ENCODE results near the gene SH3RF3. TPM values are rescaled to one million over a fixed set of nuclear protein-coding genes. Genes with fewer than 3 reads are reported as not detected.

SH3RF3 gene
- total RNA-seq, 1 experiment from 2014 or later: 0.98 TPM

DNA sequence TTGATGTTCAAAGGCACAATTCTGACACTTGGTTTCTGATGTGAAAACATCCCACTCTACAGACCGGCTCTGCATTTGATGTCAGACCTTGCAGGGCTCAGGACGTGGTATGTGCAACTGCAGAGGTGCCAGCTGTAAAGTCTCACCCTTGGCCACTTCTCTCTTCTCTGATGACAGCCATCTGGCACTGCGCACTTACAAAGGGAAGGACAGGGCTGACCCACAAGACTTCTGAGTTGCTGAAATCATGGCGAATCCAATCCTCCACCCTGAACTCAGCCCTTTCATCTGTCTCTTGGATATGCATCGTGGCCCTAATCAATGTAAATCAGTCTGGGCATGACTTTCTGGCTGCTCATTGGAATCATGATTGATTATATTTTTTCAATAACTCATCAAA is 402.2 kb downstream of the SH3RF3 start:
- intact Hi-C loops (cut with micrococcal nuclease; ENCODE audit: unreplicated experiment): no loop called here
- ChIA-PET POLR2A (no interaction called here), CTCF (interaction anchor here (1.2 kb wide), 1 partner anchor 21 kb away, joined by 3 read pairs; no protein-coding TSS in a partner anchor)
- H3K27me3 Mint-ChIP-seq (ENCODE audit: insufficient read depth, unreplicated experiment): no peaks in the 10 kb centered on the region
- no peaks in the 10 kb centered on the region for H3K36me3 Mint-ChIP-seq (ENCODE audit: insufficient read depth, unreplicated experiment)
- no peak for DNase-seq
- no TSS peak for BruUV-seq (replicated peaks)
- no peaks in the 10 kb centered on the region for H3K9me3 Mint-ChIP-seq (ENCODE audit: unreplicated experiment)
- Histone ChIP-seq H3K9me3 (0 out of 2 replicates have a peak, but pooled peaks cover 2% of the 10 kb centered on the region), H3K4me1 (peaks cover 35% of the 10 kb centered on the region), H3K4me3 (ENCODE audit: low read depth, low read length) (no peak overlapping the region), H3K36me3 (ENCODE audit: control insufficient read depth, insufficient read depth, low read length) (no peaks in the 10 kb centered on the region), H3K27me3 (replicated peaks; ENCODE audit: control insufficient read depth, insufficient read depth, low read length) (no peaks in the 10 kb centered on the region)
- no peak overlapping the region for H3K4me3 Mint-ChIP-seq (ENCODE audit: unreplicated experiment)
- no peak overlapping the region for H3K27ac Mint-ChIP-seq (ENCODE audit: unreplicated experiment)
- TF ChIP-seq, protein P1, sequence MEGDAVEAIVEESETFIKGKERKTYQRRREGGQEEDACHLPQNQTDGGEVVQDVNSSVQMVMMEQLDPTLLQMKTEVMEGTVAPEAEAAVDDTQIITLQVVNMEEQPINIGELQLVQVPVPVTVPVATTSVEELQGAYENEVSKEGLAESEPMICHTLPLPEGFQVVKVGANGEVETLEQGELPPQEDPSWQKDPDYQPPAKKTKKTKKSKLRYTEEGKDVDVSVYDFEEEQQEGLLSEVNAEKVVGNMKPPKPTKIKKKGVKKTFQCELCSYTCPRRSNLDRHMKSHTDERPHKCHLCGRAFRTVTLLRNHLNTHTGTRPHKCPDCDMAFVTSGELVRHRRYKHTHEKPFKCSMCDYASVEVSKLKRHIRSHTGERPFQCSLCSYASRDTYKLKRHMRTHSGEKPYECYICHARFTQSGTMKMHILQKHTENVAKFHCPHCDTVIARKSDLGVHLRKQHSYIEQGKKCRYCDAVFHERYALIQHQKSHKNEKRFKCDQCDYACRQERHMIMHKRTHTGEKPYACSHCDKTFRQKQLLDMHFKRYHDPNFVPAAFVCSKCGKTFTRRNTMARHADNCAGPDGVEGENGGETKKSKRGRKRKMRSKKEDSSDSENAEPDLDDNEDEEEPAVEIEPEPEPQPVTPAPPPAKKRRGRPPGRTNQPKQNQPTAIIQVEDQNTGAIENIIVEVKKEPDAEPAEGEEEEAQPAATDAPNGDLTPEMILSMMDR (IDR thresholded peaks at IDR 0.05; ENCODE audit: insufficient read depth in 1 of 2, low read depth in 1 of 2, low read length in 1 of 2, severe bottlenecking in 1 of 2, unreplicated experiment in 1 of 2): no peak
- H3K4me1 Mint-ChIP-seq (ENCODE audit: low read depth, unreplicated experiment): peaks cover 23% of the 10 kb centered on the region

DNA sequence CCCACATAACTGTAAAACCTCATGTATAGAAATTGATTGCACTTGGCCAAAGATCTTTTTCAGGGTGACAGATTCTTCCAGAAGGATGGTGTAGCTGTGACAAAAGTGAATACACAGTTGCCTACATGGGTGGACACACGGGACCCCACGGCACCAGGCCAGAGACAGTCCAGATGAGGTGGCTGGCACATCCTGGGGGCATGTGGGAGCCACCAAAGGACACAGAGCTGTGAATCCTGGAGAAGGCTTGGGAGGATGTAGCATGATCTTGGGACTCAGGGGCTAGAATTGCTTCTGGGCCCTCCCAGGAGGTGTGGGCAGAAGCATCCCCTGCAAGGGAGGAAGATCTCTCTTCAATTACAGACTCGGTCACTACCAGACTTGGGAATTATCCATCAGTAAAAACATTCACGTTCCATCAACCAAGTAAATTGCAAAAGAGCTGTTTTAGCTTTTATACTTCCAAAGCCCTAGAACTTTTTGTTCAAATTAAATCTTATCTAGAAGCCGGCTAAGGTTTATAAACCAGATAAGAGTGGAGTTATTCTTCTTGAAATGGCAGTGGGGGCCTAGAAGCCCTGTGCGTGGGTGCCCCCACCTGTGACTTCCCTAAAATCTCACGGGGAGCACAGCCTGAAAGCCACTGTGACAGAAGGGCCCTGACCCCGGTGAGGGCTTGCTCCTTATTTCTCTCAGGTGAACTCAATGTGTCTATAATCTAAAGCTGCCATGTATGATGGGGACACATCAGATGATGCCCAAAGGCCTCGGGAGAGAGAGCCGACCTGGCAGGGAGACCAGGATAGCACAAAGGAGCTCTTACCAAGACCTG is 403.1 kb downstream of the SH3RF3 start:
- intact Hi-C loops (cut with micrococcal nuclease; ENCODE audit: unreplicated experiment): no loop called here
- peaks cover 2% of the 10 kb centered on the region; the same call in 1 of the 2 replicates for H3K9me3 ChIP-seq
- DNase-seq: no peak
- Mint-ChIP-seq H3K27ac (ENCODE audit: unreplicated experiment) (no peak overlapping the region), H3K4me3 (ENCODE audit: unreplicated experiment) (no peak overlapping the region), H3K4me1 (ENCODE audit: low read depth, unreplicated experiment) (peaks cover 23% of the 10 kb centered on the region), H3K27me3 (ENCODE audit: insufficient read depth, unreplicated experiment) (no peaks in the 10 kb centered on the region), H3K9me3 (ENCODE audit: unreplicated experiment) (peaks cover 5% of the 10 kb centered on the region), H3K36me3 (ENCODE audit: insufficient read depth, unreplicated experiment) (no peaks in the 10 kb centered on the region)
- CTCF ChIA-PET: interaction anchor here (0.9 kb wide), 1 partner anchor 22 kb away, joined by 3 read pairs; no protein-coding TSS in a partner anchor
- POLR2A ChIA-PET: no interaction called here
- no TSS peak for BruUV-seq (replicated peaks)
- H3K27me3 ChIP-seq (replicated peaks; ENCODE audit: control insufficient read depth, insufficient read depth, low read length): no peaks in the 10 kb centered on the region
- peaks cover 35% of the 10 kb centered on the region for H3K4me1 ChIP-seq
- no peaks in the 10 kb centered on the region for H3K36me3 ChIP-seq (ENCODE audit: control insufficient read depth, insufficient read depth, low read length)
- TF ChIP-seq, protein P1 (IDR thresholded peaks at IDR 0.05; ENCODE audit: insufficient read depth in 1 of 2, low read depth in 1 of 2, low read length in 1 of 2, severe bottlenecking in 1 of 2, unreplicated experiment in 1 of 2): no peak
- H3K4me3 ChIP-seq (ENCODE audit: low read depth, low read length): no peak overlapping the region

DNA sequence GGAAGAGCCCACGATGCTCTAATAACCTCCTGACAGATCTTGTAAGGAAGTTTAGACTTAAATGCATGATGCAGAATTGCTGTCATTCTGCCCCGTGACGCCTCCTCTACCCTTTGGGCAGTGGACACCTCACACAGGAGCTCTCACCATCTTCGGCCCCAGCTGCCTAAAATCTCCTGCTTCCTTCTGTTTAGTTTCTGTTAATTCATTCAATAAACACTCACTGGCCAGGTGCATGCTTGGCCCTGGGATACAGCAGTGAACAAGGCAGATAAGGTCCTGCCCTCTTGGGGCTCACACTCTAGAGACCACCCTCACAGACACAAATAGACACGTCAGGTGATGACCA is 403.7 kb downstream of the SH3RF3 start:
- H3K36me3 Mint-ChIP-seq (ENCODE audit: insufficient read depth, unreplicated experiment): no peaks in the 10 kb centered on the region
- H3K4me1 Mint-ChIP-seq (ENCODE audit: low read depth, unreplicated experiment): peaks cover 20% of the 10 kb centered on the region
- TF ChIP-seq, protein P1 (IDR thresholded peaks at IDR 0.05; ENCODE audit: insufficient read depth in 1 of 2, low read depth in 1 of 2, low read length in 1 of 2, severe bottlenecking in 1 of 2, unreplicated experiment in 1 of 2): no peak
- Histone ChIP-seq H3K9me3 (peaks cover 2% of the 10 kb centered on the region; the same call in 1 of the 2 replicates), H3K27me3 (replicated peaks; ENCODE audit: control insufficient read depth, insufficient read depth, low read length) (no peaks in the 10 kb centered on the region), H3K4me1 (peaks cover 30% of the 10 kb centered on the region), H3K4me3 (ENCODE audit: low read depth, low read length) (no peak overlapping the region), H3K36me3 (ENCODE audit: control insufficient read depth, insufficient read depth, low read length) (no peaks in the 10 kb centered on the region)
- ChIA-PET POLR2A (no interaction called here), CTCF (interaction anchor here (0.8 to 0.9 kb wide), 2 partner anchors 23 to 203 kb away, joined by 3 read pairs; no protein-coding TSS in a partner anchor)
- H3K4me3 Mint-ChIP-seq (ENCODE audit: unreplicated experiment): no peak overlapping the region
- H3K27me3 Mint-ChIP-seq (ENCODE audit: insufficient read depth, unreplicated experiment): no peaks in the 10 kb centered on the region
- peaks cover 6% of the 10 kb centered on the region for H3K9me3 Mint-ChIP-seq (ENCODE audit: unreplicated experiment)
- no peak for DNase-seq
- no peak overlapping the region for H3K27ac Mint-ChIP-seq (ENCODE audit: unreplicated experiment)
- intact Hi-C loops (cut with micrococcal nuclease; ENCODE audit: unreplicated experiment): no loop called here
- BruUV-seq (replicated peaks): no TSS peak

All from Caco-2 (cell line).